PC-9 (cell line): ENCODE data around the gene AVPI1. TPM values are rescaled to one million over a fixed set of nuclear protein-coding genes. Genes with fewer than 3 reads are reported as not detected.

ENCODE experiments used
- BruUV-seq: library from RNA; stranded (reverse); fragments of 400-500 nt; replicated peaks from 2 replicates; lab custom pipeline; 2021; lab: Mats Ljungman, UMichigan
- CTCF ChIA-PET: fragments of 300-600 bp; sonication (Branson Sonifier 250); formaldehyde crosslinking; loops from one replicate; lab custom pipeline; 2022; ENCODE audit warnings: antibody characterized with exemption; lab: Charles Lee
- POLR2A ChIA-PET: fragments of 300-600 bp; sonication (Branson Sonifier 250); formaldehyde crosslinking; loops from one replicate; lab custom pipeline; 2022; ENCODE audit warnings: antibody characterized with exemption; ENCODE audit not compliant: unreplicated experiment; lab: Charles Lee
- DNase-seq, 2 experiments: peaks; one replicate each; pipeline versions ENCODE4 v3.0.0 to v3.0.0-alpha.2; 2015 to 2022; ENCODE audit warnings: mixed read lengths in 1 of 2
- H2AFZ ChIP-seq: fragments of 200-600 bp; sonication (generic); 2 replicates; pipeline ENCODE4 v1.8.1; 2017; ENCODE audit warnings: antibody characterized with exemption
- H3F3A ChIP-seq: fragments of 200-600 bp; sonication (generic); 2 replicates; pipeline ENCODE4 v1.8.1; 2017; ENCODE audit warnings: antibody characterized with exemption, mild to moderate bottlenecking, low read depth; ENCODE audit not compliant: insufficient read depth
- H3K27ac ChIP-seq: fragments of 200-600 bp; sonication (generic); 2 replicates; pipeline ENCODE4 v1.6.1; 2016; ENCODE audit warnings: mixed run types
- H3K27me3 ChIP-seq: fragments of 200-600 bp; sonication (generic); 2 replicates; pipeline ENCODE4 v1.6.1; 2016; ENCODE audit warnings: low read depth, mixed run types; ENCODE audit not compliant: insufficient read depth
- H3K36me3 ChIP-seq: fragments of 200-600 bp; sonication (generic); 2 replicates; pipeline ENCODE4 v1.6.1; 2016; ENCODE audit warnings: low read depth, mixed run types
- H3K4me1 ChIP-seq: fragments of 200-600 bp; sonication (generic); replicated peaks from 2 replicates; pipeline ENCODE4 v1.6.1; 2016; ENCODE audit warnings: mixed run types; ENCODE audit not compliant: insufficient read depth
- H3K4me2 ChIP-seq: fragments of 200-600 bp; sonication (generic); 2 replicates; pipeline ENCODE4 v1.6.1; 2017; ENCODE audit warnings: mixed run types
- H3K4me3 ChIP-seq: fragments of 200-600 bp; sonication (generic); 2 replicates; pipeline ENCODE4 v1.6.1; 2016; ENCODE audit warnings: mixed run types
- H3K79me2 ChIP-seq: fragments of 200-600 bp; sonication (generic); 2 replicates; pipeline ENCODE4 v1.6.1; 2017; ENCODE audit warnings: low read depth, mixed run types
- H3K9me2 ChIP-seq: fragments of 200-600 bp; sonication (generic); 2 replicates; pipeline ENCODE4 v1.8.1; 2017; ENCODE audit warnings: mild to moderate bottlenecking; ENCODE audit not compliant: insufficient read depth
- H3K9me3 ChIP-seq: fragments of 200-600 bp; sonication (generic); 2 replicates; pipeline ENCODE4 v1.8.1; 2016; ENCODE audit warnings: low read depth; ENCODE audit not compliant: insufficient read depth
- H4K20me1 ChIP-seq: fragments of 200-600 bp; sonication (generic); 2 replicates; pipeline ENCODE4 v1.8.1; 2017; ENCODE audit not compliant: insufficient read depth
- CTCF ChIP-seq: fragments of 200-600 bp; sonication (generic); conservative IDR thresholded peaks from 2 replicates; pipeline ENCODE4 v1.6.1; 2017; ENCODE audit warnings: mixed run types, antibody characterized with exemption, mild to moderate bottlenecking, moderate library complexity
- EZH2 ChIP-seq: fragments of 200-600 bp; sonication (generic); IDR thresholded peaks from 2 replicates; pipeline ENCODE4 v1.8.0; 2017; ENCODE audit warnings: antibody characterized with exemption, low read depth
- intact Hi-C: fragments of 100-400 bp; cut with micrococcal nuclease; formaldehyde crosslinking; loops from one replicate; pipeline ENCODE4 v1.10.0; 2022; ENCODE audit not compliant: unreplicated experiment
- total RNA-seq: library from RNA; stranded (reverse); gene quantifications from 2 replicates; pipeline ENCODE4 v1.2.3, GENCODE V29; 2021

Gene AVPI1
- total RNA-seq, 1 experiment from 2014 or later, result 20.5 TPM

GRCh38 chr10:97669571-97669970 is 17.5 kb downstream of the AVPI1 start:
- H3K36me3 ChIP-seq, result no peaks in the 10 kb centered on the region
- intact Hi-C loops, result no loop called here
- TF ChIP-seq EZH2, result no peak
- TF ChIP-seq CTCF, result no peak
- no peak for DNase-seq
- H3K27me3 ChIP-seq, result no peaks in the 10 kb centered on the region
- CTCF ChIA-PET, result no interaction called here
- POLR2A ChIA-PET, result no interaction called here
- no peaks in the 10 kb centered on the region for H3K9me2 ChIP-seq
- BruUV-seq, result no TSS peak
- no peak overlapping the region for H2AFZ ChIP-seq
- H3K9me3 ChIP-seq, result no peaks in the 10 kb centered on the region
- no peaks in the 10 kb centered on the region for H4K20me1 ChIP-seq
- H3F3A ChIP-seq, result no peaks in the 10 kb centered on the region
- no peaks in the 10 kb centered on the region for H3K4me1 ChIP-seq
- H3K79me2 ChIP-seq, result no peaks in the 10 kb centered on the region
- no peak overlapping the region for H3K4me2 ChIP-seq
- H3K4me3 ChIP-seq, result no peak overlapping the region
- H3K27ac ChIP-seq, result no peak overlapping the region

GRCh38 chr10:97667463-97667862 is 19.6 kb downstream of the AVPI1 start:
- Histone ChIP-seq H3K4me1 (no peaks in the 10 kb centered on the region), H3K27me3 (no peaks in the 10 kb centered on the region), H3K79me2 (no peaks in the 10 kb centered on the region), H3K4me3 (no peak overlapping the region), H2AFZ (no peak overlapping the region), H3K9me2 (no peaks in the 10 kb centered on the region), H3F3A (no peaks in the 10 kb centered on the region), H3K27ac (no peak overlapping the region), H3K36me3 (no peaks in the 10 kb centered on the region), H3K9me3 (no peaks in the 10 kb centered on the region), H3K4me2 (no peak overlapping the region), H4K20me1 (no peaks in the 10 kb centered on the region)
- no peak for DNase-seq
- POLR2A ChIA-PET, result no interaction called here
- no TSS peak for BruUV-seq
- CTCF ChIA-PET, result no interaction called here
- intact Hi-C loops, result no loop called here
- TF ChIP-seq EZH2 (no peak), CTCF (no peak)

GRCh38 chr10:97666992-97667391 is 20.0 kb downstream of the AVPI1 start:
- Histone ChIP-seq H4K20me1 (no peaks in the 10 kb centered on the region), H3K4me1 (no peaks in the 10 kb centered on the region), H3K36me3 (no peaks in the 10 kb centered on the region), H3K9me3 (no peaks in the 10 kb centered on the region), H3F3A (no peaks in the 10 kb centered on the region), H3K27ac (no peak overlapping the region), H3K79me2 (no peaks in the 10 kb centered on the region), H3K4me3 (no peak overlapping the region), H3K9me2 (no peaks in the 10 kb centered on the region), H3K4me2 (no peak overlapping the region), H3K27me3 (no peaks in the 10 kb centered on the region), H2AFZ (no peak overlapping the region)
- ChIA-PET CTCF (no interaction called here), POLR2A (no interaction called here)
- TF ChIP-seq EZH2 (no peak), CTCF (no peak)
- BruUV-seq, result no TSS peak
- DNase-seq, result no peak
- intact Hi-C loops, result no loop called here
